Psoas muscle (tissue), 8 donors: ENCODE data around the gene ENTPD3. TPM values are rescaled to one million over a fixed set of nuclear protein-coding genes. Genes with fewer than 3 reads are reported as not detected.

ENCODE experiments used
- ATAC-seq, 4 donors: fragments of 200-7000 bp; cut with Tn5 transposase; one replicate each; pipeline ENCODE4 v1.9.1; 2020; ENCODE audit warnings: moderate library complexity in 3 of 4, mild to moderate bottlenecking in 2 of 4
- DNase-seq, 2 donors: peaks; one replicate each; pipeline ENCODE4 v3.0.0-alpha.2; 2020
- H3K27ac ChIP-seq: fragments of 200-600 bp; one replicate; pipeline ENCODE4 v1.8.0; 2022
- H3K27me3 ChIP-seq, 3 donors: fragments of 200-600 bp in 1 of 3; one replicate each; pipeline versions ENCODE4 v1.6.1 to v1.8.0; 2013 to 2022; ENCODE audit warnings: low read length in 2 of 3, mild to moderate bottlenecking in 2 of 3, moderate library complexity in 1 of 3; ENCODE audit not compliant: insufficient read depth in 3 of 3
- H3K36me3 ChIP-seq, 2 donors: fragments of 200-600 bp in 1 of 2; one replicate each; pipeline versions ENCODE4 v1.6.1 to v1.8.0; 2013 to 2022; ENCODE audit warnings: low read depth in 1 of 2, mild to moderate bottlenecking in 1 of 2, moderate library complexity in 1 of 2; ENCODE audit not compliant: insufficient read depth in 1 of 2
- H3K4me1 ChIP-seq: fragments of 200-600 bp; one replicate; pipeline ENCODE4 v1.8.0; 2022
- H3K4me3 ChIP-seq: fragments of 200-600 bp; one replicate; pipeline ENCODE4 v1.8.0; 2022; ENCODE audit warnings: mild to moderate bottlenecking
- H3K9me3 ChIP-seq: fragments of 200-600 bp; one replicate; pipeline ENCODE4 v1.8.0; 2022
- WGBS, 3 donors: extraction: QIAGEN DNeasy Blood & Tissue Kit; methylation state at CpG; one replicate each; pipeline versions ENCODE4 v1.1.6 to v1.1.7; 2013; 5-methylcytosine and 5-hydroxymethylcytosine counted together
- intact Hi-C, 2 donors: fragments of 100-400 bp; cut with DNase I; formaldehyde crosslinking; loops; one replicate each; pipeline versions ENCODE4 v1.11.0 to v1.14.2; 2022
- polyA plus RNA-seq, 3 donors: library from polyadenylated mRNA; stranded (reverse); fragments of 200-250 nt; gene quantifications; one replicate each; pipeline ENCODE4 v1.2.3, GENCODE V29; 2013
- total RNA-seq, 4 donors: library from RNA; stranded (reverse); fragmentation: NEBNext Ultra II Directional in 2 of 4; extraction: Animal tissue kit (Norgen Biotek cat#: 25700) in 2 of 4; gene quantifications; one replicate each; pipeline versions ENCODE4 v1.2.1 to v1.2.4, GENCODE V29; 2021 to 2023
- TF ChIP-seq, protein P1 (sequence below): fragments of 200-600 bp; IDR thresholded peaks from one replicate; pipeline ENCODE4 v1.8.0; 2022; ENCODE audit warnings: antibody characterized with exemption
- donor health status: healthy with polysubstance abuse.
- donor health status: DM: no; HTN: no; CAD: no; lungs with moderate emphysema.
- donor health status: Bipolar disorder and iron deficiency.
- donor health status: healthy.
- donor health status: DM: yes; HTN: yes; CAD: no.
- donor health status: DM: no; HTN: no; CAD: no.
- donor health status: DM: no; HTN: no; CAD: no.
- donor health status: DM: yes; HTN: yes; CAD: no.

ENTPD3 gene
- total and polyA plus RNA-seq, 7 donors, result 0.22 to 0.54 (median 0.30) TPM

DNA sequence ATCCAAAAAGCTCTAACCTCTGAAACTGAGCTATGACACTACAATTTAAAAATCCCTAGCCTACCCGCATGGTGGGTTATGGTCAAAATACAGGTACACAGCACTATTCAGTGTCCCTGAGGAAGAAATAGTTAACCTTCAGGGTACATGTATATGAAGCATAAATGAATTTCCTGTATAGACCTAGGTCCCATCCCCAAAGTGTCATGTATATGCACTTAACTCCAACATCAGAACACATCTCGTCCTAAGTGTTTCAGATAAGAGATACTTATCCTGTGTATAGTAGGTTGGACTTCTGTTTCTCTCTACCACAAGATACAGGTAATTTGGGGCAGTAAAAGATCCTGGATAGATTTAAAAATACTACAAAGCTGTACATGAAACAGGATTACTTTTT is 76.6 kb downstream of the ENTPD3 start:
- intact Hi-C loops, result loop anchor here in 1 of 2 donors (1.0 kb wide), 1 partner anchor 19 kb away; no protein-coding TSS in a partner anchor
- WGBS, 3 donors, result 87 to 99% (median 96%) methylated on average over 2 of the region's 2 CpGs
- peaks cover 7 to 94% of the 10 kb centered on the region in 2 donors for H3K36me3 ChIP-seq
- ATAC-seq (no peak), DNase-seq (no peak)
- H3K27me3 ChIP-seq, result no peaks in the 10 kb centered on the region
- TF ChIP-seq, protein P1, sequence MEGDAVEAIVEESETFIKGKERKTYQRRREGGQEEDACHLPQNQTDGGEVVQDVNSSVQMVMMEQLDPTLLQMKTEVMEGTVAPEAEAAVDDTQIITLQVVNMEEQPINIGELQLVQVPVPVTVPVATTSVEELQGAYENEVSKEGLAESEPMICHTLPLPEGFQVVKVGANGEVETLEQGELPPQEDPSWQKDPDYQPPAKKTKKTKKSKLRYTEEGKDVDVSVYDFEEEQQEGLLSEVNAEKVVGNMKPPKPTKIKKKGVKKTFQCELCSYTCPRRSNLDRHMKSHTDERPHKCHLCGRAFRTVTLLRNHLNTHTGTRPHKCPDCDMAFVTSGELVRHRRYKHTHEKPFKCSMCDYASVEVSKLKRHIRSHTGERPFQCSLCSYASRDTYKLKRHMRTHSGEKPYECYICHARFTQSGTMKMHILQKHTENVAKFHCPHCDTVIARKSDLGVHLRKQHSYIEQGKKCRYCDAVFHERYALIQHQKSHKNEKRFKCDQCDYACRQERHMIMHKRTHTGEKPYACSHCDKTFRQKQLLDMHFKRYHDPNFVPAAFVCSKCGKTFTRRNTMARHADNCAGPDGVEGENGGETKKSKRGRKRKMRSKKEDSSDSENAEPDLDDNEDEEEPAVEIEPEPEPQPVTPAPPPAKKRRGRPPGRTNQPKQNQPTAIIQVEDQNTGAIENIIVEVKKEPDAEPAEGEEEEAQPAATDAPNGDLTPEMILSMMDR, result no peak
- no peaks in the 10 kb centered on the region for H3K9me3 ChIP-seq
- no peak overlapping the region for H3K4me3 ChIP-seq
- no peak overlapping the region for H3K27ac ChIP-seq
- peaks cover 8% of the 10 kb centered on the region for H3K4me1 ChIP-seq

DNA sequence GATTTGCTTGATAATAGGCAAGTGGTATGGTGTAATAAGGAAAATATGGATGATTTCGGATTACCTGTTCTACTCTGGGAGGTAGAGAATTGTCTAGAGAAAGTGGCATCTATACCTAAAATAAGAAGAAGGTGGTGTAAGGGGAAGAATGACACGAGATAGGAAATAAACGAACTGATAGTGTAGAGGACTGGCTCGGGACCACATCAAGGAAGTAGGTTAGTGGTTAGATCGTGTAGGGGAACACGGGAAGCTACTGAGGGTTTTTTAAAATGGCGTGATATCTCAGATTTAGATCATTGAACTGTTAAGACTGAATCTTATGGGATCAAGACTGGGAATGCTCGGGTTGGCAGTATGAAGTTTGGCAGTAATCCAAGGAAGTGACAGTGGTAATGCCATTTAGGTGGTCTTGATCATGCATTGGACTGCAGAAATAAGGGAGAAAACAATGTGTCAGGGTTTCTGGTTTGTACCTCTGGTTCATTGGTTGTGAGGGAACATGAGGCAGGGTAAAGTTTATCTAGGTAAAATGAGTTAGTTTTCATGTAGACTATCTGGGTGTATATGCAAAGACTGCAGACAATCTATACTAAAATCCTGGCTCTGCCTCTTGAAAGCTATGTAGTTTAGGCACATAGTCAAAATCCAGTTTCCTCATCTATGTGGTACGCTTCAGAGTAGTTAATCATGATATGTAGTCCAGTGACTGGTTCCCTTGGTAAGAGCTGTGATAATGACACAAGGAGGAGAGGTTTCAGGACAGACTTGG is 77.5 kb downstream of the ENTPD3 start:
- H3K4me1 ChIP-seq, result no peaks in the 10 kb centered on the region
- H3K27ac ChIP-seq, result no peak overlapping the region
- H3K4me3 ChIP-seq, result no peak overlapping the region
- ATAC-seq (no peak), DNase-seq (no peak)
- TF ChIP-seq, protein P1, result no peak
- peaks cover 7 to 85% of the 10 kb centered on the region in 2 donors for H3K36me3 ChIP-seq
- H3K9me3 ChIP-seq, result no peaks in the 10 kb centered on the region
- WGBS, 3 donors, result 75 to 78% (median 76%) methylated on average over 9 of the region's 9 CpGs
- intact Hi-C loops, result loop anchor here in 1 of 2 donors (5.0 kb wide), 1 partner anchor 43 kb away; the partner anchor contains the start of gene ZNF620
- no peaks in the 10 kb centered on the region for H3K27me3 ChIP-seq

GRCh38 chr3:40465111-40465407 is 78.1 kb downstream of the ENTPD3 start:
- Histone ChIP-seq H3K36me3 (peaks cover 7 to 80% of the 10 kb centered on the region in 2 donors), H3K4me1 (no peaks in the 10 kb centered on the region), H3K9me3 (no peaks in the 10 kb centered on the region), H3K27ac (no peak overlapping the region), H3K27me3 (no peaks in the 10 kb centered on the region), H3K4me3 (no peak overlapping the region)
- ATAC-seq (no peak), DNase-seq (no peak)
- 67 to 77% (median 72%) methylated on average over 4 of the region's 4 CpGs for whole genome bisulfite sequencing, 3 donors
- TF ChIP-seq, protein P1, result no peak
- intact Hi-C loops, result loop anchor here in 1 of 2 donors (5.0 kb wide), 1 partner anchor 42 kb away; the partner anchor contains the start of gene ZNF620

GRCh38 chr3:40465456-40465855 is 78.5 kb downstream of the ENTPD3 start:
- Histone ChIP-seq H3K27ac (no peak overlapping the region), H3K9me3 (no peaks in the 10 kb centered on the region), H3K4me3 (no peak overlapping the region), H3K4me1 (no peaks in the 10 kb centered on the region), H3K27me3 (no peaks in the 10 kb centered on the region), H3K36me3 (peaks cover 7 to 76% of the 10 kb centered on the region in 2 donors)
- ATAC-seq, result no peak
- no peak for DNase-seq
- WGBS, 3 donors, result 82 to 86% (median 83%) methylated on average over 2 of the region's 2 CpGs
- TF ChIP-seq, protein P1, result no peak
- intact Hi-C loops, result loop anchor here in 1 of 2 donors (5.0 kb wide), 1 partner anchor 42 kb away; the partner anchor contains the start of gene ZNF620
